Upper lobe of left lung (tissue), 6 donors: Measurements from ENCODE around the gene EYA2. TPM values are rescaled to one million over a fixed set of nuclear protein-coding genes. Genes with fewer than 3 reads are reported as not detected.
A peak's percentile ranks its signal among the peaks of the same experiment; 100 is the strongest.

ENCODE experiments used
- ATAC-seq, 2 donors: fragments of 200-7000 bp; cut with Tn5 transposase; one replicate each; pipeline ENCODE4 v1.9.1; 2022; ENCODE audit warnings: mild to moderate bottlenecking in 2 of 2, moderate library complexity in 2 of 2; ENCODE audit not compliant: low FRiP score in 2 of 2
- DNase-seq, 2 donors: peaks; one replicate each; pipeline ENCODE4 v3.0.0-alpha.2; 2019 to 2020
- H3K27ac ChIP-seq, 4 donors: fragments of 200-600 bp; sonication (generic); one replicate each; pipeline ENCODE4 v1.5.1; 2016 to 2019
- H3K27me3 ChIP-seq, 4 donors: fragments of 200-600 bp; sonication (generic); one replicate each; pipeline ENCODE4 v1.5.1; 2017 to 2019
- H3K36me3 ChIP-seq, 4 donors: fragments of 200-600 bp; sonication (generic); one replicate each; pipeline ENCODE4 v1.5.1; 2016 to 2019
- H3K4me1 ChIP-seq, 4 donors: fragments of 200-600 bp; sonication (generic); one replicate each; pipeline ENCODE4 v1.5.1; 2018 to 2019
- H3K4me3 ChIP-seq, 4 donors: fragments of 200-600 bp; sonication (generic); one replicate each; pipeline ENCODE4 v1.5.1; 2017 to 2019; ENCODE audit warnings: mild to moderate bottlenecking in 2 of 4, moderate library complexity in 1 of 4
- H3K9me3 ChIP-seq, 4 donors: fragments of 200-600 bp; sonication (generic); one replicate each; pipeline ENCODE4 v1.5.1; 2018 to 2019
- CTCF ChIP-seq, 6 experiments: fragments of 450-650 bp in 4 of 6; fragments of 200-600 bp in 2 of 6; sonication (generic) in 2 of 6; IDR thresholded peaks; one replicate each; pipeline ENCODE4 v1.5.1; 2016 to 2019; ENCODE audit warnings: antibody characterized with exemption in 6 of 6
- EP300 ChIP-seq, 4 donors: sonication (generic); formaldehyde crosslinking; IDR thresholded peaks; one replicate each; pipeline ENCODE4 v1.5.1; 2017; ENCODE audit warnings: antibody characterized with exemption in 4 of 4, control low read depth in 2 of 4
- POLR2A ChIP-seq, 4 donors: fragments of 450-650 bp; IDR thresholded peaks; one replicate each; pipeline ENCODE4 v1.5.1; 2016 to 2017; ENCODE audit warnings: antibody characterized with exemption in 4 of 4, mild to moderate bottlenecking in 2 of 4
- POLR2AphosphoS5 ChIP-seq, 2 donors: sonication (generic); formaldehyde crosslinking; IDR thresholded peaks; one replicate each; pipeline ENCODE4 v1.5.1; 2017; ENCODE audit warnings: antibody characterized with exemption in 2 of 2
- WGBS, 2 donors: methylation state at CpG; one replicate each; pipeline ENCODE4 v1.1.5; 2017 to 2018; 5-methylcytosine and 5-hydroxymethylcytosine counted together
- total RNA-seq, 6 donors: library from RNA; depleted of rRNA in 4 of 6; stranded (reverse); fragments of >200 nt in 4 of 6; gene quantifications; one replicate each; pipeline versions ENCODE4 v1.1.0 to v1.2.1, GENCODE V29; 2016 to 2021
- donor health status: DM: no; HTN: no; CAD: no; lungs with moderate emphysema.
- donor health status: DM: no; HTN: yes; CAD: no; lungs with severe emphysema.

The EYA2 gene
- total RNA-seq, 6 donors from 2014 or later = 0.66 to 9.4 (median 3.0) TPM

- Histone ChIP-seq H3K9me3 (no peaks in the 10 kb centered on the region), H3K4me1 (no peaks in the 10 kb centered on the region), H3K27ac (no peak overlapping the region), H3K27me3 (no peaks in the 10 kb centered on the region), H3K4me3 (no peak overlapping the region), H3K36me3 (no peaks in the 10 kb centered on the region)
- ATAC-seq (no peak), DNase-seq (no peak)
- WGBS, 2 donors = 68 to 70% methylated on average over 4 to 5 of the region's 5 CpGs
- TF ChIP-seq EP300 (IDR thresholded peaks at IDR 0.05) (no peak), POLR2AphosphoS5 (IDR thresholded peaks at IDR 0.05) (no peak), CTCF (IDR thresholded peaks at IDR 0.05) (no peak), POLR2A (IDR thresholded peaks at IDR 0.05) (no peak)
Observed at GRCh38 chr20:46933150-46933549, 38.5 kb downstream of the EYA2 start.

- Histone ChIP-seq H3K4me1 (no peaks in the 10 kb centered on the region), H3K4me3 (no peak overlapping the region), H3K27me3 (no peaks in the 10 kb centered on the region), H3K9me3 (no peaks in the 10 kb centered on the region), H3K36me3 (no peaks in the 10 kb centered on the region), H3K27ac (no peak overlapping the region)
- ATAC-seq = peak in 1 of 2 donors; percentile 26
- DNase-seq = no peak
- TF ChIP-seq CTCF (IDR thresholded peaks at IDR 0.05) (no peak), POLR2A (IDR thresholded peaks at IDR 0.05) (no peak), POLR2AphosphoS5 (IDR thresholded peaks at IDR 0.05) (no peak), EP300 (IDR thresholded peaks at IDR 0.05) (no peak)
- WGBS, 2 donors = 67 to 76% methylated on average over 4 of the region's 4 CpGs
Observed at GRCh38 chr20:46934746-46935287, 40.2 kb downstream of the EYA2 start.

GRCh38 chr20:46935394-46936017 is 40.9 kb downstream of the EYA2 start:
- no peak for DNase-seq
- Histone ChIP-seq H3K4me3 (no peak overlapping the region), H3K4me1 (no peaks in the 10 kb centered on the region), H3K36me3 (no peaks in the 10 kb centered on the region), H3K27ac (no peak overlapping the region), H3K9me3 (no peaks in the 10 kb centered on the region), H3K27me3 (no peaks in the 10 kb centered on the region)
- no peak for ATAC-seq
- WGBS, 2 donors = 79 to 86% methylated on average over 9 of the region's 9 CpGs
- no peak for TF ChIP-seq POLR2AphosphoS5 (IDR thresholded peaks at IDR 0.05)

- no peak for DNase-seq
- no peak overlapping the region for H3K27ac ChIP-seq
- H3K27me3 ChIP-seq = no peaks in the 10 kb centered on the region
- no peaks in the 10 kb centered on the region for H3K9me3 ChIP-seq
- H3K36me3 ChIP-seq = no peaks in the 10 kb centered on the region
- H3K4me1 ChIP-seq = no peaks in the 10 kb centered on the region
- TF ChIP-seq CTCF (IDR thresholded peaks at IDR 0.05) (no peak), EP300 (IDR thresholded peaks at IDR 0.05) (no peak), POLR2AphosphoS5 (IDR thresholded peaks at IDR 0.05) (no peak), POLR2A (IDR thresholded peaks at IDR 0.05) (no peak)
- ATAC-seq = no peak
- H3K4me3 ChIP-seq = no peak overlapping the region
- 69 to 70% methylated on average over 18 of the region's 18 CpGs for WGBS, 2 donors
Observed at GRCh38 chr20:46936415-46937156, 41.9 kb downstream of the EYA2 start.

GRCh38 chr20:46937157-46937523 is 42.5 kb downstream of the EYA2 start:
- TF ChIP-seq EP300 (IDR thresholded peaks at IDR 0.05) (no peak), CTCF (IDR thresholded peaks at IDR 0.05) (no peak), POLR2A (IDR thresholded peaks at IDR 0.05) (no peak), POLR2AphosphoS5 (IDR thresholded peaks at IDR 0.05) (no peak)
- DNase-seq (no peak), ATAC-seq (no peak)
- Histone ChIP-seq H3K4me1 (no peaks in the 10 kb centered on the region), H3K4me3 (no peak overlapping the region), H3K27me3 (no peaks in the 10 kb centered on the region), H3K27ac (no peak overlapping the region), H3K9me3 (no peaks in the 10 kb centered on the region), H3K36me3 (no peaks in the 10 kb centered on the region)
- 77 to 83% methylated on average over 4 of the region's 4 CpGs for WGBS, 2 donors
